ENCODE measurements around the gene RFX1. TPM values are rescaled to one million over a fixed set of nuclear protein-coding genes. Genes with fewer than 3 reads are reported as not detected.

RFX1 gene
- total RNA-seq, 2 experiments from 2014 or later = 4.4 to 17.4 TPM

- POLR2A ChIA-PET = interaction anchor here (0.5 kb wide), 1 partner anchor 1568 kb away, joined by 5 read pairs; no protein-coding TSS in a partner anchor
- CTCF ChIA-PET (ENCODE audit: unreplicated experiment) = interaction anchor here (0.6 kb wide), 1 partner anchor 1979 kb away, joined by 5 read pairs; no protein-coding TSS in a partner anchor
- TF ChIP-seq EZH2phosphoT487 (IDR thresholded peaks at IDR 0.05; ENCODE audit: borderline replicate concordance, low read depth, low read length) = no peak
- no peak for TF ChIP-seq CTCF (conservative IDR thresholded peaks at IDR 0.05; ENCODE audit: low read length)
Observed at GRCh38 chr19:13966684-13967128, 39.4 kb downstream of the RFX1 start.

GRCh38 chr19:13965926-13966683 lies 40.0 kb downstream of the RFX1 start:
- Histone ChIP-seq H3K79me2 (ENCODE audit: insufficient read depth, low read depth, low read length) (no peaks in the 10 kb centered on the region), H3K4me2 (ENCODE audit: low read length) (no peak overlapping the region), H3K27ac (ENCODE audit: low read depth, low read length, poor library complexity, severe bottlenecking) (no peak overlapping the region), H3K4me3 (ENCODE audit: low read depth, low read length, poor library complexity, severe bottlenecking) (no peak overlapping the region), H2AFZ (ENCODE audit: low read length) (no peak overlapping the region), H3K9me2 (ENCODE audit: insufficient read depth, low read length) (no peaks in the 10 kb centered on the region), H3K36me3 (ENCODE audit: insufficient read depth, low read length) (peaks cover 66% of the 10 kb centered on the region), H4K20me1 (ENCODE audit: insufficient read depth, low read length) (no peaks in the 10 kb centered on the region; the same call in 1 of the 2 replicates), H3K9me3 (ENCODE audit: low read length) (no peaks in the 10 kb centered on the region), H3K4me1 (ENCODE audit: insufficient read depth, low read length, poor library complexity, severe bottlenecking) (no peaks in the 10 kb centered on the region)
- BruUV-seq (replicated peaks) = no TSS peak
- ChIA-PET CTCF (ENCODE audit: unreplicated experiment) (interaction anchor here (0.6 kb wide), 1 partner anchor 1978 kb away, joined by 5 read pairs; no protein-coding TSS in a partner anchor), POLR2A (no interaction called here)
- no peak for TF ChIP-seq CTCF (conservative IDR thresholded peaks at IDR 0.05; ENCODE audit: low read length)
- TF ChIP-seq EZH2phosphoT487 (IDR thresholded peaks at IDR 0.05; ENCODE audit: borderline replicate concordance, low read depth, low read length) = no peak
- DNase-seq (ENCODE audit: low spot score) = no peak
- intact Hi-C loops (cut with micrococcal nuclease; ENCODE audit: unreplicated experiment) = no loop called here

More at GRCh38 chr19:13966684-13967128, 39.4 kb downstream of the RFX1 start:
- Histone ChIP-seq H3K27ac (ENCODE audit: low read depth, low read length, poor library complexity, severe bottlenecking) (no peak overlapping the region), H3K4me3 (ENCODE audit: low read depth, low read length, poor library complexity, severe bottlenecking) (no peak overlapping the region), H2AFZ (ENCODE audit: low read length) (no peak overlapping the region), H3K4me1 (ENCODE audit: insufficient read depth, low read length, poor library complexity, severe bottlenecking) (no peaks in the 10 kb centered on the region), H4K20me1 (ENCODE audit: insufficient read depth, low read length) (no peaks in the 10 kb centered on the region; the same call in 1 of the 2 replicates), H3K9me3 (ENCODE audit: low read length) (no peaks in the 10 kb centered on the region), H3K4me2 (ENCODE audit: low read length) (no peak overlapping the region), H3K9me2 (ENCODE audit: insufficient read depth, low read length) (no peaks in the 10 kb centered on the region), H3K36me3 (ENCODE audit: insufficient read depth, low read length) (peaks cover 66% of the 10 kb centered on the region), H3K79me2 (ENCODE audit: insufficient read depth, low read depth, low read length) (no peaks in the 10 kb centered on the region)
- no TSS peak for BruUV-seq (replicated peaks)
- intact Hi-C loops (cut with micrococcal nuclease; ENCODE audit: unreplicated experiment) = no loop called here
- no peak for DNase-seq (ENCODE audit: low spot score)

- Histone ChIP-seq H3K36me3 (ENCODE audit: insufficient read depth, low read length) (peaks cover 67% of the 10 kb centered on the region), H3K27ac (ENCODE audit: low read depth, low read length, poor library complexity, severe bottlenecking) (no peak overlapping the region), H3K9me2 (ENCODE audit: insufficient read depth, low read length) (no peaks in the 10 kb centered on the region), H3K79me2 (ENCODE audit: insufficient read depth, low read depth, low read length) (no peaks in the 10 kb centered on the region), H3K9me3 (ENCODE audit: low read length) (no peaks in the 10 kb centered on the region), H3K4me3 (ENCODE audit: low read depth, low read length, poor library complexity, severe bottlenecking) (no peak overlapping the region), H2AFZ (ENCODE audit: low read length) (no peak overlapping the region), H3K4me1 (ENCODE audit: insufficient read depth, low read length, poor library complexity, severe bottlenecking) (no peaks in the 10 kb centered on the region), H4K20me1 (ENCODE audit: insufficient read depth, low read length) (no peaks in the 10 kb centered on the region; the same call in 1 of the 2 replicates), H3K4me2 (ENCODE audit: low read length) (no peak overlapping the region)
- BruUV-seq (replicated peaks) = no TSS peak
- no peak for DNase-seq (ENCODE audit: low spot score)
- ChIA-PET POLR2A (no interaction called here), CTCF (ENCODE audit: unreplicated experiment) (no interaction called here)
- TF ChIP-seq CTCF (conservative IDR thresholded peaks at IDR 0.05; ENCODE audit: low read length) = no peak
- TF ChIP-seq EZH2phosphoT487 (IDR thresholded peaks at IDR 0.05; ENCODE audit: borderline replicate concordance, low read depth, low read length) = no peak
- intact Hi-C loops (cut with micrococcal nuclease; ENCODE audit: unreplicated experiment) = no loop called here
Observed at GRCh38 chr19:13965377-13965896, 40.7 kb downstream of the RFX1 start.

Data from OCI-LY7 (cell line).